Neural progenitor cell (in vitro differentiated cells): Measurements from ENCODE around the gene NHP2.

ENCODE experiments used
- EZH2 ChIP-seq: fragments of 200-600 bp; sonication (generic); IDR thresholded peaks from 2 replicates; pipeline ENCODE4 v1.6.1; 2017; ENCODE audit warnings: antibody characterized with exemption, mild to moderate bottlenecking, moderate library complexity
- EZH2phosphoT487 ChIP-seq: fragments of 200-600 bp; sonication (generic); IDR thresholded peaks from 2 replicates; pipeline ENCODE4 v1.6.1; 2017; ENCODE audit warnings: antibody characterized with exemption
- TF ChIP-seq, protein P1 (sequence below): fragments of 200-600 bp; sonication (generic); IDR thresholded peaks from 2 replicates; pipeline ENCODE4 v1.5.1; 2017; ENCODE audit warnings: antibody characterized with exemption, mild to moderate bottlenecking

DNA sequence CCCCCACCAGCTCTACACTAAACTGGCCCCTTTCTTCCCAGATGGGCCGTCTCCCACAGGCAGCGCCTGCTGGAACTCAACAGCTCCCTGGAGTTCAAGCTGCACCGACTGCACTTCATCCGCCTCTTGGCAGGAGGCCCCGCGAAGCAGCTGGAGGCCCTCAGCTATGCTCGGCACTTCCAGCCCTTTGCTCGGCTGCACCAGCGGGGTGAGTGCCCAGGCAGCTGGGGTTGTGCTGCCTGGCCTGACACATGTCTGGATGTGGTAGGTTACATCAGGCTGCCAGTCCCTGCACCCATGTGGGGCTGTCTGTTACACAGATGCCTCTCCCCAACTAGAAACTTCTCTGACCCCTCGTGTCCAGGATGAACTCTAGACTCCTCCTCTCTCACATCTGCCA lies 9.8 kb downstream of the NHP2 start:
- TF ChIP-seq, protein P1, sequence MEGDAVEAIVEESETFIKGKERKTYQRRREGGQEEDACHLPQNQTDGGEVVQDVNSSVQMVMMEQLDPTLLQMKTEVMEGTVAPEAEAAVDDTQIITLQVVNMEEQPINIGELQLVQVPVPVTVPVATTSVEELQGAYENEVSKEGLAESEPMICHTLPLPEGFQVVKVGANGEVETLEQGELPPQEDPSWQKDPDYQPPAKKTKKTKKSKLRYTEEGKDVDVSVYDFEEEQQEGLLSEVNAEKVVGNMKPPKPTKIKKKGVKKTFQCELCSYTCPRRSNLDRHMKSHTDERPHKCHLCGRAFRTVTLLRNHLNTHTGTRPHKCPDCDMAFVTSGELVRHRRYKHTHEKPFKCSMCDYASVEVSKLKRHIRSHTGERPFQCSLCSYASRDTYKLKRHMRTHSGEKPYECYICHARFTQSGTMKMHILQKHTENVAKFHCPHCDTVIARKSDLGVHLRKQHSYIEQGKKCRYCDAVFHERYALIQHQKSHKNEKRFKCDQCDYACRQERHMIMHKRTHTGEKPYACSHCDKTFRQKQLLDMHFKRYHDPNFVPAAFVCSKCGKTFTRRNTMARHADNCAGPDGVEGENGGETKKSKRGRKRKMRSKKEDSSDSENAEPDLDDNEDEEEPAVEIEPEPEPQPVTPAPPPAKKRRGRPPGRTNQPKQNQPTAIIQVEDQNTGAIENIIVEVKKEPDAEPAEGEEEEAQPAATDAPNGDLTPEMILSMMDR: no peak
- no peak for TF ChIP-seq EZH2
- TF ChIP-seq EZH2phosphoT487: no peak
